CD4-positive, alpha-beta T cell treated with Interleukin-2 at 100 ng/mL for 4 hours (primary cell): ENCODE data around the gene DEPDC1B.
"Not testable (repeated sequence)": the region's sequence is repeated elsewhere in the genome, so short reads cannot be mapped to it uniquely, and the experiment has no call there.

Experiments used
- DNase-seq: peaks from one replicate; pipeline ENCODE4 v3.0.0-alpha.2; 2020; ENCODE audit warnings: low spot score

DEPDC1B gene, protein sequence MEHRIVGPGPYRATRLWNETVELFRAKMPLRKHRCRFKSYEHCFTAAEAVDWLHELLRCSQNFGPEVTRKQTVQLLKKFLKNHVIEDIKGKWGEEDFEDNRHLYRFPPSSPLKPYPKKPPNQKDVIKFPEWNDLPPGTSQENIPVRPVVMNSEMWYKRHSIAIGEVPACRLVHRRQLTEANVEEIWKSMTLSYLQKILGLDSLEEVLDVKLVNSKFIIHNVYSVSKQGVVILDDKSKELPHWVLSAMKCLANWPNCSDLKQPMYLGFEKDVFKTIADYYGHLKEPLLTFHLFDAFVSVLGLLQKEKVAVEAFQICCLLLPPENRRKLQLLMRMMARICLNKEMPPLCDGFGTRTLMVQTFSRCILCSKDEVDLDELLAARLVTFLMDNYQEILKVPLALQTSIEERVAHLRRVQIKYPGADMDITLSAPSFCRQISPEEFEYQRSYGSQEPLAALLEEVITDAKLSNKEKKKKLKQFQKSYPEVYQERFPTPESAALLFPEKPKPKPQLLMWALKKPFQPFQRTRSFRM

GRCh38 chr5:60699609-60700415 lies at the start of gene DEPDC1B:
Gene DEPDC1B (minus strand): TSS chr5:60700166. CDS start chr5:60700093, 73 bp downstream.
- DNase-seq = peak; percentile 85

GRCh38 chr5:60744682-60745081 lies 44.7 kb upstream of the DEPDC1B start:
- DNase-seq = no peak

GRCh38 chr5:60743511-60744314 lies 43.7 kb upstream of the DEPDC1B start:
- no peak for DNase-seq

GRCh38 chr5:60740322-60740721 lies 40.4 kb upstream of the DEPDC1B start:
- DNase-seq = no peak

DNA sequence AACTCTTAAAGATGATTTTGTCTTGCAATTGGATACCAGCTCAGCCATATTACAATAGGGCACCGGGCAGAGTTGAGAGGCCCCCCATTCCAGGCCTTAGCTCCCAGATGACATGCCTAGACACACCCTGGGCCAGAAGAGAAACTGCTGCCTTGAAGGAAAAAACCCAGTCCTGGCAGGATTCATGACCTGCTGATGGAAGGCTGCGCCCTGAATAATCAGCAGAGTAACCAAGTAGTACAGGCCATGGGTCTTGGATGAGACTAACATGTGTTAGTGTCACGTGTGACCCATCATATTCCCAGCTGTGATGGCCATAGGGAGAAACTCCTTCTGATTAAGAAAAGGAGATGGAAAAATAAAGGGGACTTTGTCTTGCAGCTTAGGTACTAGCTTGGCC lies 39.0 kb upstream of the DEPDC1B start:
- no peak for DNase-seq

DNA sequence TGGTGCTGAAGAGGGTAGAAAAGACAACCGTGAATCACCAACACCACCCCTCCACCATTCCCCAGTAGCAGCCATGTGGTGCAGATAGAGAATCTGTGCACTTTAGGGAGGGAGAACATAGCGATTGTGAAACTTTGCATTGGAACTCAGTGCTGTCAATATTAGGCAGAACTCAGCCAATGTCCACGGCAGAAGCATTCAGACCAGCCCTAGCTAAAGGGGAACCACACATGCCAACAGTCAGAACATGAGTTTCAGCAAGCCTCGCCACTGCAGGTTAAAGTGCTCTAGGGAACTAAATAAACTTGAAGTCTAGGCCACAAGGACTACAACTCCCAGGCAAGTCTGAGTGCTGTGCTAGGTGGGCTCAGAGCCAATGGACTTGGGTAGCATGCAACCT lies 38.5 kb upstream of the DEPDC1B start:
- DNase-seq = no peak

- DNase-seq = not testable (repeated sequence)
Measured at GRCh38 chr5:60730858-60731257, 30.9 kb upstream of the DEPDC1B start.

- no peak for DNase-seq
Measured at GRCh38 chr5:60727033-60727679, 27.2 kb upstream of the DEPDC1B start.

DNA sequence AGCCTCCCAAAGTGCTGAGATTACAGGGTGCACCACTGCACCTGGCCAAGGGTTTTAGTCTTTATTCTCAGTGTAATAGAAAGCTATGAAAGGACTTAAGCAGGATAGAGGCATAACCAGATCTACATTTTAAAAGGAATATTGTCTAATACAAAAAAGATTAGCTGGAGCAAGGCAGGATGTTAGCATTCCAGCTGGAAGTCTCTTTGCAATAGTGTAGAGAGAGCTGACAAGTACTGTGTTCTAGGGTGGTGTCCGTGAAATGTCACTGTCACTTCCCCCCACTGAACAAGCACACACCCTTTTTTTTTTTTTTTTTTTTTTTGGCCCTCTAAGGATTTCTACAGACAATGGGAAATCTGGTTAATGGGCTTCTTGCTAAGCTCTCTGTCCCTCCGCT lies 24.2 kb upstream of the DEPDC1B start:
- DNase-seq = no peak

DNA sequence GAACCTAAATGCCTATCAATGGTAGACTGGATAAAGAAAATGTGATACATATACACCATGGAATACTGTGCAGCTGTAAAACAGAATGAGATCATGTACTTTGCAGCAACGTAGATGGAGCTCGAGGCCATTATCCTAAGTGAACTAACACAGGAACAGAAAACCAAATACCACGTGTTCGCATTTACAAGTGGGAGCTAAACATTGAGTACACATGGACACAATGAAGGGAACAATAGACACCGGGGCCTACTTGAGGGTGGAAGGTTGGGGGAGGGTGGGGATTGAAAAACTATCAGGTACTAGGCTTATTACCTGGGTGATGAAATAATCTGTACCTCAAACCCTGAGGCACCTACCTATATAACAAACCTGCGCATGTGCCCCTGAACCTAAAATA lies 22.4 kb upstream of the DEPDC1B start:
- DNase-seq = no peak

DNA sequence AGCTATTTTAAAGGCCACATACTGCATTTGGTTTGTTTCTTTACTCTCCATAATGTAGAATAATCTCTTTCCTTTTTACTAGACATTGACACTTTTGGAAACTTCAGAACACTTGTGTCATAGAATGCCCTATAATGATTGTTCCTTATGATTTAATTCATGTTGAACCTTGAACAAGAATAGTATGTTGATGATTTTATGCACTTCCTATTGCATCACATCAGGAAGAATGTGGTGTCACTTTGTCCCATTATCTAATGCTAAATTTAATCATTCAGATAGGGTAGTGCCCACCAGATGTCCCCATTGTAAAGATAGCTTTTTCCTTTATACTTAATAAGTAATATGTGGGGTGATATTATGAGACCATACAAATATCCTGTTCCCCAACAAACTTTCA lies 19.4 kb upstream of the DEPDC1B start:
- DNase-seq = no peak

- DNase-seq = no peak
Measured at GRCh38 chr5:60718166-60718892, 18.4 kb upstream of the DEPDC1B start.

DNA sequence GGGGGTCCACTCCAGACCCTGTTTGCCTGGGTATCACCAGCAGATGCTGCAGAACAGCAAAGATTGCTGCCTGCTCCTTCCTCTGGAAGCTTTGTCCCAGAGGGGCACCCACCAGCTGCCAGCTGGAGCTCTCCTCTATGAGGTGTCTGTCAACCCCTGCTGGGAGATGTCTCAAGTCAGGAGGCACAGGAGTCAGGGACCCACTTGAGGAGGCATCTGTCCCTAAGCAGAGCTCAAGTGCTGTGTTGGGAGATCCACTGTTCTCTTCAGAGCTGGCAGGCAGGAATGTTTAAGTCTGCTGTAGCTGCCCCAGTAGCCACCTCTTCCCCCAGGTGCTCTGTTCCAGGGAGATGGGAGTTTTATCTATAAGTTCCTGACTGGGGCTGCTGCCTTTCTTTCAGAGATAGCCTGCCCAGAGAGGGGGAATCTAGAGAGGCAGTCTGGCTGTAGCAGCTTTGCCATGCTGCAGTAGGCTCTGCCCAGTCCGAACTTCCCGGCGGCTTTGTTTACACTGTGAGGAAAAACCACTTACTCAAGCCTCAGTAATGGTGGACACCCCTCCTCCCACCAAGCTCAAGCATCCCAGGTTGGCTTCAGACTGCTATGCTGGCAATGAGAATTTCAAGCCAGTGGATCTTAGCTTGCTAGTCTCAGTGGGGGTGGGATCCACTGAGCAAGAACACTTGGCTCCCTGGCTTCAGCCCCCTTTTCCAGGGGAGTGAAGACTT lies 15.4 kb upstream of the DEPDC1B start:
- not testable (repeated sequence) for DNase-seq

DNA sequence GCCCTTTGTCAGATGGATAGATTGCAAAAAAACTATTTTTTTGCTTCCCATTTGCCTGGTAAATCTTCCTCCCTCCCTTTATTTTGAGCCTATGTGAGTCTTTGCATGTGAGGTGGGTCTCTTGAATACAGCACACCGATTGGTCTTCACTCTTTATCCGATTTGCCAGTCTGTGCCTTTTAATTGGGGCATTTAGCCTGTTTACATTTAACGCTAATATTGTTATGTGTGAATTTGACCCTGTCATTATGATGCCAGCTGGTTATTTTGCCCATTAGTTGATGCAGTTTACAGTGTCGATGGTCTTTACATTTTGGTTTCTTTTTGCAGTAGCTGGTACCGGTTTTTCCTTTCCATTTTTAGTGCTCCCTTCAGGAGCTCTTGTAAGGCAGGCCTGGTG lies 13.0 kb upstream of the DEPDC1B start:
- DNase-seq = no peak

DNA sequence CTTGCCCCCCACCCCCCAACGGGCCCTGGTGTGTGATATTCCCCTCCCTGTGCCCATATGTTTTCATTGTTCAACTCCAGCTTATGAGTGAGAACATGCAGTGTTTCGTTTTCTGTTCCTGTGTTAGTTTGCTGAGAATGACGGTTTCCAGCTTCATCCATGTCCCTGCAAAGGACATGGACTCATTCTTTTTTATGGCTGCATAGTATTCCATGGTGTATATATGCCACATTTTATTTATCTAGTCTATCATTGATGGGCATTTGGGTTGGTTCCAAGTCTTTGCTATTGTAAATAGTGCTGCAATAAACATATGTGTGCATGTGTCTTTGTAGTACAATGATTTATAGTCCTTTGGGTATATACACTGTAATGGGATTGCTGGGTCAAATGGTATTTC lies 11.9 kb upstream of the DEPDC1B start:
- not testable (repeated sequence) for DNase-seq

DNA sequence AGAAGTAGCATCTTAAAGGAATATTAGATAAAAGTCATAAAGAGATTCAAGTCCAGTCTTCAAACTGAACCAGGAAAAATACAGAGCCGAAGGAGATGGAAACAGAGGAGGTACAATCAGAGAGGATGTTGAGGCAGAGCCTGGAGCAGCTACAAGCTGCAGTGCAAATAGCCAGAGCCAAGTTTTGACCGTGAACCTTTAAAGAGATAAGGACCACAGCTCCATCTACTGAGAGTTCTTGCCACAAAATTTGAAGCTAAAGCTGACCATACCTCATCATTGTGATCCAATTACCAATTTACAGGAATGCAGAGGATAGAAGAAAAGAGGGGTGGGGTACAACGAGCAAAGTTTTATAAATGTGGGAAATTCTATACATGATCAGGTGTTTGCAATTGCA lies 10.4 kb upstream of the DEPDC1B start:
- no peak for DNase-seq

DNA sequence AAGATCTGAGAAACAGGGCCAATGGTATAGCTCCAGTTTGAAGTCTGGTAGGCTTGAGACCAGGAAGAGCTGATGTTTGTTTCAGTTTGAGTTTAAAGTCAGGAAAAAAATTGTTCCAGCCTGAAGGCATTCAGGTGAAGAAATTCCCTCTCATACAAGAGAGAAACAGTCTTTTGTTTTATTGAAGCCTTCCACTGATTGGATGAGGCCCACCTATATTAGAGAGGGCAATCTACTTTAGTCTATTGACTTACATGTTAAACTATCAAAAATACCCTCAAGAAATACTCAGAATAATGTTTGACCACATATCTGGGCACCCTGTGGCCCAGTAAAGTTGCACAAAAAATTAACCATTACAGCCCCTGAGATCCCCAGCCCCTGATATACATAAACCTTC lies 5.2 kb upstream of the DEPDC1B start:
- no peak for DNase-seq

DNA sequence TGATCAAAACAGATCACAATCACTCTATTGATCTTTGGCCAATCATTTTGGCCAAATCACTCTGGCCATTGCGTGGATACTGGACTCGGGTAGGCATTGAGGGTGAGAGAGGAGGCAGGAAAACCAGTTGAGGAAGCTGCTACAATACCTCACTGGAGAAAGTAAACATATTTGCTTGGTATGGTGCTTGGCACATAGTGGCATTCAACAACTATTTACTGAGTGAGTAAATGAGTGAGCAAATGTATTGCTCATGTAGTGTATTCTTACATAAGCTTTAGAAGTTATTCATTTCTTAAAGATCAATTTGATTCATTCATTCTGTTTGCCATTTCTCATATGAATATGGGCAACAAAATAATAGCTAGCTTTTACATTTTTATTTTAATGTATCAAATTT lies 4.0 kb upstream of the DEPDC1B start:
- no peak for DNase-seq

GRCh38 chr5:60701321-60701968 lies 1.5 kb upstream of the DEPDC1B start:
- DNase-seq = no peak

DNA sequence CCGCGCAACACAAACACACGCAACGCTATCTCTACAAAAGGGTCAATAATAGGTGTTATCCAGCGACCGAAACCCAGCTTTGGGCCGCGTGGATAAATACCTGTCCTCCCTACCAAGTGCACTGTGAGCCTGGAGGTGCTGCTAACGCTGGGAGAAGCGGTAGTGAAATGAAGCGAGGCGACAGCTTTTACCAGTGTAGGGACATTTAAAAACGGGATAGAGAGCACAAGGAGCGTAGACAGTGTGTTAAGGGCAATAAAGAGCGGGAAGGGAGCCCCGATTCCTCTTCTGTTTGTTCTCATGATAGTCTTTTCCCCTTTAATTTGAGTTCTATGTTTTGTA lies 421 bp upstream of the DEPDC1B start:
- peak; percentile 5 for DNase-seq
